OCI-LY3 (cell line): ENCODE results near the gene GPX7.

Source experiments
- EZH2phosphoT487 ChIP-seq: fragments of 200-600 bp; shearing (Covaris generic); IDR thresholded peaks from 2 replicates; pipeline ENCODE4 v1.6.1; 2018; ENCODE audit warnings: antibody characterized with exemption, mixed run types, low read depth
- TF ChIP-seq, protein P1 (sequence below): fragments of 200-600, 300-600 bp; sonication (generic); IDR thresholded peaks from 2 replicates; pipeline ENCODE4 v1.5.1; 2014; ENCODE audit warnings: antibody characterized with exemption, low read length, low read depth

DNA sequence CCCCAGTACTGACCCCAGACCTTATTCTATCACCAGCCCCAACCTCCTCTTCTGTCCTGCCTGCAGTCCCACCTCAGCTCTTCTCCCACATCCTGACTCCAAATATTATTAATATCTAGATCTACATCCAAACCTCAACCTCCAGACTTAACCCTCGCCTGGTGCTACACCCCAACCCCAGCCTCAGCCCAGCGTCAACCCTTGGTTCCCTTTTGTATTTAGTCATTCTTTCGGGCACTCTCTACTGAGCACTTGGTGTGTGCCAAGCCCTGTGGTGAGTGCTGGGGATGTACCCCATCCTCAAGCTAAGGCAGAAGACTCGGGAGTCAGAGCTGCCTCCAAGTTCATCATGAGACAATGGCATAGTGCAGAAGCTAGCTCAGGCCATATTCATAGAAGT lies 31.9 kb downstream of the GPX7 start:
- TF ChIP-seq, protein P1, sequence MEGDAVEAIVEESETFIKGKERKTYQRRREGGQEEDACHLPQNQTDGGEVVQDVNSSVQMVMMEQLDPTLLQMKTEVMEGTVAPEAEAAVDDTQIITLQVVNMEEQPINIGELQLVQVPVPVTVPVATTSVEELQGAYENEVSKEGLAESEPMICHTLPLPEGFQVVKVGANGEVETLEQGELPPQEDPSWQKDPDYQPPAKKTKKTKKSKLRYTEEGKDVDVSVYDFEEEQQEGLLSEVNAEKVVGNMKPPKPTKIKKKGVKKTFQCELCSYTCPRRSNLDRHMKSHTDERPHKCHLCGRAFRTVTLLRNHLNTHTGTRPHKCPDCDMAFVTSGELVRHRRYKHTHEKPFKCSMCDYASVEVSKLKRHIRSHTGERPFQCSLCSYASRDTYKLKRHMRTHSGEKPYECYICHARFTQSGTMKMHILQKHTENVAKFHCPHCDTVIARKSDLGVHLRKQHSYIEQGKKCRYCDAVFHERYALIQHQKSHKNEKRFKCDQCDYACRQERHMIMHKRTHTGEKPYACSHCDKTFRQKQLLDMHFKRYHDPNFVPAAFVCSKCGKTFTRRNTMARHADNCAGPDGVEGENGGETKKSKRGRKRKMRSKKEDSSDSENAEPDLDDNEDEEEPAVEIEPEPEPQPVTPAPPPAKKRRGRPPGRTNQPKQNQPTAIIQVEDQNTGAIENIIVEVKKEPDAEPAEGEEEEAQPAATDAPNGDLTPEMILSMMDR: no peak
- TF ChIP-seq EZH2phosphoT487: no peak
